Caco-2 (cell line): ENCODE results near the gene NYNRIN. TPM values are rescaled to one million over a fixed set of nuclear protein-coding genes. Genes with fewer than 3 reads are reported as not detected.

ENCODE experiments used
- BruUV-seq: library from RNA; stranded (reverse); fragments of 400-500 nt; replicated peaks from 2 replicates; lab custom pipeline; 2021; lab: Mats Ljungman, UMichigan
- CTCF ChIA-PET: fragments of 300-600 bp; sonication (Branson Sonifier 250); formaldehyde crosslinking; loops from one replicate; lab custom pipeline; 2022; ENCODE audit warnings: antibody characterized with exemption; lab: Charles Lee
- POLR2A ChIA-PET: fragments of 300-600 bp; sonication (Branson Sonifier 250); formaldehyde crosslinking; loops from one replicate; lab custom pipeline; 2022; ENCODE audit warnings: antibody characterized with exemption; lab: Charles Lee
- DNase-seq, 2 experiments: peaks; one replicate each; pipeline versions ENCODE4 v3.0.0 to v3.0.0-alpha.2; 2020 to 2022
- H3K27me3 ChIP-seq: replicated peaks from 2 replicates; pipeline ENCODE4 v1.6.0; 2011; ENCODE audit warnings: low read length; ENCODE audit not compliant: control insufficient read depth, insufficient read depth
- H3K36me3 ChIP-seq: 2 replicates; pipeline ENCODE4 v1.5.1; 2011; ENCODE audit warnings: low read length; ENCODE audit not compliant: control insufficient read depth, insufficient read depth
- H3K4me1 ChIP-seq: fragments of 250-450 bp; sonication (Bioruptor Pico); 2 replicates; pipeline ENCODE4 v1.5.1; 2020; ENCODE audit warnings: mild to moderate bottlenecking
- H3K4me3 ChIP-seq: 2 replicates; pipeline ENCODE4 v1.5.1; 2011; ENCODE audit warnings: low read depth, mild to moderate bottlenecking, control low read depth, low read length
- H3K9me3 ChIP-seq: fragments of 250-450 bp; sonication (Bioruptor Pico); 2 replicates; pipeline ENCODE4 v1.5.1; 2020; ENCODE audit warnings: mild to moderate bottlenecking, moderate library complexity
- H3K27ac Mint-ChIP-seq: one replicate; pipeline ENCODE4 v1.8.0; 2022; ENCODE audit warnings: mixed read lengths; ENCODE audit not compliant: unreplicated experiment
- H3K27me3 Mint-ChIP-seq: one replicate; pipeline ENCODE4 v1.8.0; 2022; ENCODE audit warnings: mixed read lengths; ENCODE audit not compliant: insufficient read depth, unreplicated experiment
- H3K36me3 Mint-ChIP-seq: one replicate; pipeline ENCODE4 v1.8.0; 2022; ENCODE audit warnings: mild to moderate bottlenecking, mixed read lengths; ENCODE audit not compliant: insufficient read depth, unreplicated experiment
- H3K4me1 Mint-ChIP-seq: one replicate; pipeline ENCODE4 v1.8.0; 2022; ENCODE audit warnings: low read depth, mixed read lengths; ENCODE audit not compliant: unreplicated experiment
- H3K4me3 Mint-ChIP-seq: one replicate; pipeline ENCODE4 v1.8.0; 2022; ENCODE audit warnings: mild to moderate bottlenecking, moderate library complexity, mixed read lengths; ENCODE audit not compliant: unreplicated experiment
- H3K9me3 Mint-ChIP-seq: one replicate; pipeline ENCODE4 v1.8.0; 2022; ENCODE audit warnings: mixed read lengths; ENCODE audit not compliant: unreplicated experiment
- intact Hi-C: fragments of 100-400 bp; cut with micrococcal nuclease; formaldehyde crosslinking; loops from one replicate; pipeline ENCODE4 v1.10.0; 2022; ENCODE audit not compliant: unreplicated experiment
- total RNA-seq: library from RNA; stranded (reverse); gene quantifications from 2 replicates; pipeline ENCODE4 v1.2.3, GENCODE V29; 2022
- TF ChIP-seq, protein P1 (sequence below), 2 experiments: fragments of 200-600 bp in 1 of 2; IDR thresholded peaks; 1 replicate in 1 of 2; 2 replicates in 1 of 2; pipeline versions ENCODE4 v1.5.1 to v1.8.0; 2011 to 2022; ENCODE audit warnings: antibody characterized with exemption in 1 of 2, control low read depth in 1 of 2, inconsistent platforms in 1 of 2, low read depth in 1 of 2, low read length in 1 of 2, mild to moderate bottlenecking in 1 of 2, moderate library complexity in 1 of 2; ENCODE audit not compliant: insufficient read depth in 1 of 2, severe bottlenecking in 1 of 2, unreplicated experiment in 1 of 2

Gene NYNRIN
- total RNA-seq, 1 experiment from 2014 or later = 5.9 TPM

DNA sequence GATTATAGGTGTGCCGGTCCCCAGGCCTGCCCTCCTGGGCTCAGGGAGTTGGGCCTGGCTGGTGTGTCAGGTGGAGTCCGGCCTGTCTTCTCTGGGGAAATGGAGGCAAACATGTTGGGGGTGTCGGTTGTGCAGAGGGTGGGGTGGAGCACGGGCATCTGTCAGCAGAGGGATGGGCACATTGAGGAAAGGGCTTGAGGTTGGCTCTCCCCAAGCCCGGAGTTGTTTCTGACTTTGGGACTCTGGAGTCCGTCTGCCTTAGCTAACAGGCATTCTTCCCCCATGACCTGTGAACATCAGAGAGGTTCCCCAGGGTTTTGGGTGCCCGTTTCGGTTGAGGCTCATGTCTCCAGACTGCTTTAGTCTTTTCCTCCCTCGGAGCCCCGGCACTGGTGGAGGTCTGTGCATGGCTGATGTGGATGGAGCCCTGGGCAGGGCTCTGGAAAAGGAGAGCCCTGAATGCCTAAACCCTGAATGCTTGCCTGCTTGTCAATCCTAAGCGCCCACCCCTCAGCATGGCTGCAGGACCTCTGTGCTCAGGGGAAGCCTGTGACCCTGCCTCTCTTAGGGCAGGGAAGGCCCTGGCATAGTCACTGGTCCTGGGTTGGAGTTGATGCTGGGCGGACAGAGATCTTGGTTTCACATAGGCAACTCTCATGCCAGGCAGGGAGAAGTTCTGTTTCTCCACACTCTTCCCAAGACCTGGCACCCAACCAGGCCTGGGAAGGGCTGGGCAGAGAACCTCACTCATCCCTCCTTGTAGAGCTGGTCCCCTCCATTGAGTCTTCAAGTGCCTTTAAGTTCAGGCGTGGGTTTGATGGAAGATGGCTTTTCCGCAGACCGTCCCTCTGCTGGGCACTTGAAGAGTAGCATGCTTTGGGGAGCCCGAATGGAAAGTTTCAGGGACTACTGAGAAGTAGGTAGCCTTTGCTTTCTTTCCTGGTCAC is 12.9 kb downstream of the NYNRIN start:
- Histone ChIP-seq H3K9me3 (no peaks in the 10 kb centered on the region), H3K36me3 (no peaks in the 10 kb centered on the region; the same call in 1 of the 2 replicates), H3K4me3 (no peak overlapping the region), H3K4me1 (no peaks in the 10 kb centered on the region), H3K27me3 (no peaks in the 10 kb centered on the region)
- H3K27me3 Mint-ChIP-seq = no peaks in the 10 kb centered on the region
- TF ChIP-seq, protein P1, sequence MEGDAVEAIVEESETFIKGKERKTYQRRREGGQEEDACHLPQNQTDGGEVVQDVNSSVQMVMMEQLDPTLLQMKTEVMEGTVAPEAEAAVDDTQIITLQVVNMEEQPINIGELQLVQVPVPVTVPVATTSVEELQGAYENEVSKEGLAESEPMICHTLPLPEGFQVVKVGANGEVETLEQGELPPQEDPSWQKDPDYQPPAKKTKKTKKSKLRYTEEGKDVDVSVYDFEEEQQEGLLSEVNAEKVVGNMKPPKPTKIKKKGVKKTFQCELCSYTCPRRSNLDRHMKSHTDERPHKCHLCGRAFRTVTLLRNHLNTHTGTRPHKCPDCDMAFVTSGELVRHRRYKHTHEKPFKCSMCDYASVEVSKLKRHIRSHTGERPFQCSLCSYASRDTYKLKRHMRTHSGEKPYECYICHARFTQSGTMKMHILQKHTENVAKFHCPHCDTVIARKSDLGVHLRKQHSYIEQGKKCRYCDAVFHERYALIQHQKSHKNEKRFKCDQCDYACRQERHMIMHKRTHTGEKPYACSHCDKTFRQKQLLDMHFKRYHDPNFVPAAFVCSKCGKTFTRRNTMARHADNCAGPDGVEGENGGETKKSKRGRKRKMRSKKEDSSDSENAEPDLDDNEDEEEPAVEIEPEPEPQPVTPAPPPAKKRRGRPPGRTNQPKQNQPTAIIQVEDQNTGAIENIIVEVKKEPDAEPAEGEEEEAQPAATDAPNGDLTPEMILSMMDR (IDR thresholded peaks at IDR 0.05; ENCODE audit: insufficient read depth in 1 of 2, low read depth in 1 of 2, low read length in 1 of 2, severe bottlenecking in 1 of 2, unreplicated experiment in 1 of 2) = peak; percentile 71 to 75
- ChIA-PET CTCF (interaction anchor here (0.7 to 1.1 kb wide), 5 partner anchors 20 to 78 kb away, joined by 3 to 5 read pairs (median 3); no protein-coding TSS in a partner anchor), POLR2A (no interaction called here)
- intact Hi-C loops = loop anchor here (1.0 kb wide), 1 partner anchor 46 kb away; no protein-coding TSS in a partner anchor
- no peaks in the 10 kb centered on the region for H3K36me3 Mint-ChIP-seq
- peak in 1 of 2 experiments; percentile 60 for DNase-seq
- no peak overlapping the region for H3K27ac Mint-ChIP-seq
- H3K9me3 Mint-ChIP-seq = no peaks in the 10 kb centered on the region
- no TSS peak for BruUV-seq
- no peak overlapping the region for H3K4me3 Mint-ChIP-seq
- H3K4me1 Mint-ChIP-seq = no peaks in the 10 kb centered on the region

DNA sequence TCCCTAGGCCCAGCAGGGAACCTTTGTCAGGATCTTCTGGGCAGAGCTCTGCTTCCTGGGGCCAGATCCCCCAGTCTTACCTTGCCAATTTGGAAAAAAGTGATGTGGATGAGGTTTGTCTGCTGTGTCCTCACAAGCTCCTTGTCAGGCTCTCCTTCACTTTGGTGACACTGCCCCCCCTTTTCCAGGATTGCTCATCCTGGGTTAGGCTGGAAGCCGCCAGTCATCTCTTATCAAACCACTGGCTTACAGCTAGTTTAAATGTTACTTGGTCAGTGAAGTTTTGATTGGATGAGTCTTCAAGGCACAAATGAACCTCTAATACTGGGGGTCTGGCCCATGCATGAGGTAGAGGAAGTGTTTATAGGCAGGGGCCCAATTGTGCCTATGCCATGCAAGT is 15.3 kb downstream of the NYNRIN start:
- H3K36me3 ChIP-seq = no peaks in the 10 kb centered on the region; the same call in 1 of the 2 replicates
- POLR2A ChIA-PET = no interaction called here

More for the DNA sequence above, 15.3 kb downstream of the NYNRIN start:
- Histone ChIP-seq H3K4me1 (no peaks in the 10 kb centered on the region), H3K27me3 (no peaks in the 10 kb centered on the region), H3K4me3 (no peak overlapping the region), H3K9me3 (no peaks in the 10 kb centered on the region)
- no peak overlapping the region for H3K27ac Mint-ChIP-seq
- intact Hi-C loops = no loop called here
- no peaks in the 10 kb centered on the region for H3K9me3 Mint-ChIP-seq
- H3K4me3 Mint-ChIP-seq = no peak overlapping the region
- no TSS peak for BruUV-seq
- no peaks in the 10 kb centered on the region for H3K27me3 Mint-ChIP-seq
- no peak for DNase-seq
- no peaks in the 10 kb centered on the region for H3K4me1 Mint-ChIP-seq
- no peaks in the 10 kb centered on the region for H3K36me3 Mint-ChIP-seq
- CTCF ChIA-PET = interaction anchor here (1.0 kb wide), 1 partner anchor 18 kb away, joined by 3 read pairs; no protein-coding TSS in a partner anchor
- TF ChIP-seq, protein P1 (IDR thresholded peaks at IDR 0.05; ENCODE audit: insufficient read depth in 1 of 2, low read depth in 1 of 2, low read length in 1 of 2, severe bottlenecking in 1 of 2, unreplicated experiment in 1 of 2) = no peak
